Keratinocyte (primary cell): Measurements from ENCODE around the gene ATP2A3. TPM values are rescaled to one million over a fixed set of nuclear protein-coding genes. Genes with fewer than 3 reads are reported as not detected.

Source experiments
- DNase-seq: peaks from one replicate; pipeline ENCODE4 v3.0.0-alpha.2; 2011; ENCODE audit warnings: low read depth, missing footprints, low spot score
- FAIRE-seq: peaks from 2 replicates; lab custom pipeline; 2011; peaks lifted over from hg19 to GRCh38; lab: Jason Lieb, UNC
- H2AFZ ChIP-seq: 2 replicates; pipeline ENCODE4 v1.6.0; 2012; ENCODE audit warnings: low read length, control low read depth, inconsistent platforms; ENCODE audit not compliant: control insufficient read depth
- H3K27ac ChIP-seq: 2 replicates; pipeline ENCODE4 v1.5.1; 2011; ENCODE audit warnings: low read length; ENCODE audit not compliant: control insufficient read depth, insufficient read depth
- H3K27me3 ChIP-seq: 3 replicates; pipeline ENCODE4 v1.6.0; 2011; ENCODE audit warnings: low read length; ENCODE audit not compliant: control insufficient read depth, insufficient read depth; ENCODE audit errors: extremely low read depth
- H3K36me3 ChIP-seq, 2 experiments: 2 replicates in 1 of 2; 3 replicates in 1 of 2; pipeline ENCODE4 v1.5.1; 2011; ENCODE audit warnings: low read length in 2 of 2, mild to moderate bottlenecking in 1 of 2; ENCODE audit not compliant: control insufficient read depth in 2 of 2, insufficient read depth in 2 of 2; ENCODE audit errors: extremely low read depth in 1 of 2
- H3K4me1 ChIP-seq: 3 replicates; pipeline ENCODE4 v1.5.1; 2011; ENCODE audit warnings: low read length; ENCODE audit not compliant: control insufficient read depth, insufficient read depth; ENCODE audit errors: extremely low read depth
- H3K4me2 ChIP-seq: 3 replicates; pipeline ENCODE4 v1.6.0; 2011; ENCODE audit warnings: low read depth, low read length; ENCODE audit not compliant: control insufficient read depth, insufficient read depth; ENCODE audit errors: extremely low read depth
- H3K4me3 ChIP-seq, 3 experiments: fragments of 200-600 bp in 1 of 3; sonication (generic) in 1 of 3; 2 replicates in 2 of 3; 3 replicates in 1 of 3; pipeline ENCODE4 v1.5.1; 2011 to 2016; ENCODE audit warnings: low read length in 3 of 3, mild to moderate bottlenecking in 3 of 3, control low read depth in 2 of 3, inconsistent platforms in 1 of 3, low read depth in 1 of 3, mixed read lengths in 1 of 3, mixed run types in 1 of 3, moderate library complexity in 1 of 3; ENCODE audit not compliant: control insufficient read depth in 2 of 3, insufficient read depth in 2 of 3; ENCODE audit errors: extremely low read depth in 1 of 3
- H3K79me2 ChIP-seq: 2 replicates; pipeline ENCODE4 v1.6.0; 2012; ENCODE audit warnings: low read length; ENCODE audit not compliant: control insufficient read depth, insufficient read depth
- H3K9ac ChIP-seq: 3 replicates; pipeline ENCODE4 v1.6.0; 2011; ENCODE audit warnings: low read length; ENCODE audit not compliant: control insufficient read depth, insufficient read depth; ENCODE audit errors: extremely low read depth
- H3K9me1 ChIP-seq: 3 replicates; pipeline ENCODE4 v1.6.0; 2011; ENCODE audit warnings: low read length; ENCODE audit not compliant: control insufficient read depth, insufficient read depth; ENCODE audit errors: extremely low read depth
- H3K9me3 ChIP-seq: 2 replicates; pipeline ENCODE4 v1.5.1; 2012; ENCODE audit warnings: low read depth, low read length; ENCODE audit not compliant: control insufficient read depth
- H4K20me1 ChIP-seq: 3 replicates; pipeline ENCODE4 v1.6.0; 2011; ENCODE audit warnings: low read length; ENCODE audit not compliant: control insufficient read depth, insufficient read depth; ENCODE audit errors: extremely low read depth
- EZH2 ChIP-seq: IDR thresholded peaks from one replicate; pipeline ENCODE4 v1.6.1; 2012; ENCODE audit warnings: inconsistent platforms, mild to moderate bottlenecking, low read length, moderate library complexity
- dilution Hi-C: fragments of 300-500 bp; cut with MboI; formaldehyde crosslinking; loops from one replicate; pipeline ENCODE4 v1.7.0; 2020; ENCODE audit warnings: low sequenced_read_pairs; ENCODE audit not compliant: extremely low pct_ligation_motif_present
- polyA plus RNA-seq, 5 experiments: library from polyadenylated mRNA; depleted of rRNA in 3 of 5; stranded (reverse) in 3 of 5; stranded (forward) in 1 of 5; unstranded in 1 of 5; fragments of >200 nt; gene quantifications; 1 replicate in 1 of 5; 2 replicates in 3 of 5; 3 replicates in 1 of 5; pipeline versions ENCODE4 v1.2.1 to v1.2.3, GENCODE V29; 2011 to 2012; ENCODE audit warnings: missing spikeins in 2 of 5, low read depth in 1 of 5, low replicate concordance in 1 of 5
- TF ChIP-seq, protein P1 (sequence below), 3 experiments: IDR thresholded peaks in 1 of 3; conservative IDR thresholded peaks in 1 of 3; optimal IDR thresholded peaks in 1 of 3; 2 replicates in 2 of 3; 3 replicates in 1 of 3; pipeline versions ENCODE3 to v1.5.1; 2011; ENCODE audit warnings: low read length in 3 of 3, mild to moderate bottlenecking in 3 of 3, moderate library complexity in 2 of 3, control low read depth in 1 of 3, inconsistent platforms in 1 of 3; ENCODE audit not compliant: insufficient read depth in 2 of 3; ENCODE audit errors: extremely low read depth in 1 of 3

The ATP2A3 gene
- polyA plus RNA-seq, 1 donor (not counting 4 experiments of a cell fraction or from before 2014, with no cell fraction given), result 0.13 TPM

- H3K36me3 ChIP-seq, result no peaks in the 10 kb centered on the region
- no peak overlapping the region for H2AFZ ChIP-seq
- H4K20me1 ChIP-seq, result no peaks in the 10 kb centered on the region
- no peaks in the 10 kb centered on the region for H3K9me1 ChIP-seq
- H3K4me2 ChIP-seq, result no peak overlapping the region
- H3K79me2 ChIP-seq, result no peaks in the 10 kb centered on the region
- H3K27me3 ChIP-seq, result peaks cover 10% of the 10 kb centered on the region
- no peak for FAIRE-seq
- no peaks in the 10 kb centered on the region for H3K4me1 ChIP-seq
- H3K9ac ChIP-seq, result no peak overlapping the region
- TF ChIP-seq, protein P1, sequence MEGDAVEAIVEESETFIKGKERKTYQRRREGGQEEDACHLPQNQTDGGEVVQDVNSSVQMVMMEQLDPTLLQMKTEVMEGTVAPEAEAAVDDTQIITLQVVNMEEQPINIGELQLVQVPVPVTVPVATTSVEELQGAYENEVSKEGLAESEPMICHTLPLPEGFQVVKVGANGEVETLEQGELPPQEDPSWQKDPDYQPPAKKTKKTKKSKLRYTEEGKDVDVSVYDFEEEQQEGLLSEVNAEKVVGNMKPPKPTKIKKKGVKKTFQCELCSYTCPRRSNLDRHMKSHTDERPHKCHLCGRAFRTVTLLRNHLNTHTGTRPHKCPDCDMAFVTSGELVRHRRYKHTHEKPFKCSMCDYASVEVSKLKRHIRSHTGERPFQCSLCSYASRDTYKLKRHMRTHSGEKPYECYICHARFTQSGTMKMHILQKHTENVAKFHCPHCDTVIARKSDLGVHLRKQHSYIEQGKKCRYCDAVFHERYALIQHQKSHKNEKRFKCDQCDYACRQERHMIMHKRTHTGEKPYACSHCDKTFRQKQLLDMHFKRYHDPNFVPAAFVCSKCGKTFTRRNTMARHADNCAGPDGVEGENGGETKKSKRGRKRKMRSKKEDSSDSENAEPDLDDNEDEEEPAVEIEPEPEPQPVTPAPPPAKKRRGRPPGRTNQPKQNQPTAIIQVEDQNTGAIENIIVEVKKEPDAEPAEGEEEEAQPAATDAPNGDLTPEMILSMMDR (optimal IDR thresholded peaks at IDR 0.05 in 1 of 3, IDR thresholded peaks at IDR 0.05 in 1 of 3, conservative IDR thresholded peaks at IDR 0.05 in 1 of 3; ENCODE audit: extremely low read depth in 1 of 3, insufficient read depth in 2 of 3, low read length in 3 of 3), result no peak
- no peak for TF ChIP-seq EZH2
- no peak overlapping the region for H3K4me3 ChIP-seq
- no peaks in the 10 kb centered on the region for H3K9me3 ChIP-seq
- no peak overlapping the region for H3K27ac ChIP-seq
- no peak for DNase-seq
- dilution Hi-C loops, result no loop called here
Observed at GRCh38 chr17:3925684-3926485, 38.4 kb downstream of the ATP2A3 start.

GRCh38 chr17:3924512-3925350 lies 39.5 kb downstream of the ATP2A3 start:
- Histone ChIP-seq H3K79me2 (no peaks in the 10 kb centered on the region), H3K9ac (no peak overlapping the region), H3K4me1 (no peaks in the 10 kb centered on the region), H3K9me3 (no peaks in the 10 kb centered on the region), H3K4me3 (no peak overlapping the region), H2AFZ (no peak overlapping the region), H3K36me3 (no peaks in the 10 kb centered on the region), H3K4me2 (no peak overlapping the region), H3K9me1 (no peaks in the 10 kb centered on the region), H3K27me3 (peaks cover 10% of the 10 kb centered on the region), H4K20me1 (no peaks in the 10 kb centered on the region), H3K27ac (no peak overlapping the region)
- FAIRE-seq, result no peak
- TF ChIP-seq, protein P1 (optimal IDR thresholded peaks at IDR 0.05 in 1 of 3, IDR thresholded peaks at IDR 0.05 in 1 of 3, conservative IDR thresholded peaks at IDR 0.05 in 1 of 3; ENCODE audit: extremely low read depth in 1 of 3, insufficient read depth in 2 of 3, low read length in 3 of 3), result no peak
- no peak for TF ChIP-seq EZH2
- dilution Hi-C loops, result no loop called here
- no peak for DNase-seq
